HG02943 (cell line): ENCODE measurements around the gene LIAS.
"Not testable (repeated sequence)": the region's sequence is repeated elsewhere in the genome, so short reads cannot be mapped to it uniquely, and the experiment has no call there.

Experiments
- ATAC-seq: cut with Tn5 transposase; IDR thresholded peaks from one replicate; pipeline ENCODE4 v1.9.1; 2021; ENCODE audit warnings: mild to moderate bottlenecking, low read depth, moderate library complexity; ENCODE audit not compliant: unreplicated experiment

The LIAS gene

GRCh38 chr4:39458505-39459300, at the start of gene LIAS, which contains the start of gene RPL9:
Gene LIAS, plus strand, starts transcription at chr4:39459056. Its CDS starts 62 bp downstream, at chr4:39459118.
Gene RPL9, minus strand, starts transcription at chr4:39458922. Its CDS starts 483 bp downstream, at chr4:39458439.
- ATAC-seq: peak; percentile 84

- no peak for ATAC-seq
Measured at GRCh38 chr4:39410415-39410814, 48.4 kb upstream of the LIAS start.

GRCh38 chr4:39411561-39411960, 47.3 kb upstream of the LIAS start:
- ATAC-seq: not testable (repeated sequence)

- ATAC-seq: no peak
Measured at GRCh38 chr4:39415678-39416283, 43.1 kb upstream of the LIAS start.

GRCh38 chr4:39422247-39422646, 36.6 kb upstream of the LIAS start:
- no peak for ATAC-seq

GRCh38 chr4:39425297-39425696, 33.6 kb upstream of the LIAS start:
- not testable (repeated sequence) for ATAC-seq

- ATAC-seq: no peak
Measured at GRCh38 chr4:39426728-39427127, 32.1 kb upstream of the LIAS start.

- no peak for ATAC-seq
Measured at GRCh38 chr4:39427520-39428114, 31.2 kb upstream of the LIAS start.

- no peak for ATAC-seq
Measured at GRCh38 chr4:39429476-39430334, 29.2 kb upstream of the LIAS start.

- ATAC-seq: no peak
Measured at GRCh38 chr4:39433878-39434492, 24.9 kb upstream of the LIAS start.

- no peak for ATAC-seq
Measured at GRCh38 chr4:39435659-39436563, 22.9 kb upstream of the LIAS start.

GRCh38 chr4:39441593-39441992, 17.3 kb upstream of the LIAS start:
- no peak for ATAC-seq

- no peak for ATAC-seq
Measured at GRCh38 chr4:39442998-39443397, 15.9 kb upstream of the LIAS start.

- no peak for ATAC-seq
Measured at GRCh38 chr4:39446483-39446841, 12.4 kb upstream of the LIAS start.

GRCh38 chr4:39446842-39447573, 11.8 kb upstream of the LIAS start:
- ATAC-seq: peak; percentile 72

GRCh38 chr4:39450618-39451017, 8.2 kb upstream of the LIAS start:
- ATAC-seq: no peak

- ATAC-seq: no peak
Measured at GRCh38 chr4:39451423-39452023, 7.3 kb upstream of the LIAS start.

- no peak for ATAC-seq
Measured at GRCh38 chr4:39452153-39452859, 6.5 kb upstream of the LIAS start.
